Endothelial cell of umbilical vein (primary cell): ENCODE measurements around the gene LRP3. TPM values are rescaled to one million over a fixed set of nuclear protein-coding genes. Genes with fewer than 3 reads are reported as not detected.

ENCODE experiments used
- BruUV-seq: library from RNA; stranded (reverse); fragments of 400-500 nt; replicated peaks from 2 replicates; lab custom pipeline; 2021; lab: Mats Ljungman, UMichigan
- CTCF ChIA-PET: fragments of 300-600, 350-600 bp; sonication (Branson Sonifier 250); formaldehyde crosslinking; loops from one replicate; lab custom pipeline; 2021; ENCODE audit warnings: antibody characterized with exemption, inconsistent platforms; lab: Charles Lee
- POLR2A ChIA-PET: fragments of 300-600, 350-600 bp; sonication (Branson Sonifier 250); formaldehyde crosslinking; loops from one replicate; lab custom pipeline; 2021; ENCODE audit warnings: antibody characterized with exemption, inconsistent platforms; lab: Charles Lee
- DNase-seq: peaks from one replicate; pipeline ENCODE4 v3.0.0-alpha.2; 2011; ENCODE audit warnings: low read depth, low spot score
- FAIRE-seq: peaks from 2 replicates; lab custom pipeline; 2011; peaks lifted over from hg19 to GRCh38; lab: Jason Lieb, UNC
- H2AFZ ChIP-seq: 2 replicates; pipeline ENCODE4 v1.6.0; 2012; ENCODE audit warnings: low read depth, low read length, control low read depth, inconsistent platforms
- H3K27ac ChIP-seq: 2 replicates; pipeline ENCODE4 v1.5.1; 2011; ENCODE audit warnings: low read depth, mild to moderate bottlenecking, control low read depth, low read length, moderate library complexity; ENCODE audit not compliant: insufficient read depth
- H3K27me3 ChIP-seq, 2 experiments: 2 replicates each; pipeline versions ENCODE4 v1.6.0 to v1.6.1; 2011; ENCODE audit warnings: low read length in 2 of 2, mixed read lengths in 1 of 2; ENCODE audit not compliant: control insufficient read depth in 2 of 2, insufficient read depth in 2 of 2
- H3K36me3 ChIP-seq, 2 experiments: 2 replicates in 1 of 2; 3 replicates in 1 of 2; pipeline ENCODE4 v1.5.1; 2011; ENCODE audit warnings: low read length in 2 of 2, mild to moderate bottlenecking in 1 of 2, moderate library complexity in 1 of 2; ENCODE audit not compliant: control insufficient read depth in 2 of 2, insufficient read depth in 2 of 2; ENCODE audit errors: extremely low read depth in 1 of 2
- H3K4me1 ChIP-seq: 3 replicates; pipeline ENCODE4 v1.5.1; 2011; ENCODE audit warnings: mild to moderate bottlenecking, low read length; ENCODE audit not compliant: control insufficient read depth, insufficient read depth; ENCODE audit errors: extremely low read depth
- H3K4me2 ChIP-seq: 2 replicates; pipeline ENCODE4 v1.6.1; 2011; ENCODE audit warnings: low read length, control low read depth, mixed read lengths; ENCODE audit not compliant: insufficient read depth
- H3K4me3 ChIP-seq, 3 experiments: fragments of 200-600 bp in 1 of 3; sonication (generic), shearing (Covaris generic) in 1 of 3; replicated peaks in 1 of 3; 2 replicates each; pipeline ENCODE4 v1.5.1; 2011 to 2016; ENCODE audit warnings: control low read depth in 3 of 3, low read length in 3 of 3, mild to moderate bottlenecking in 2 of 3, inconsistent platforms in 1 of 3, low read depth in 1 of 3, moderate library complexity in 1 of 3; ENCODE audit not compliant: insufficient read depth in 1 of 3
- H3K79me2 ChIP-seq: 2 replicates; pipeline ENCODE4 v1.6.0; 2012; ENCODE audit warnings: low read length, inconsistent platforms; ENCODE audit not compliant: control insufficient read depth, insufficient read depth
- H3K9ac ChIP-seq: replicated peaks from 2 replicates; pipeline ENCODE3; 2011; ENCODE audit warnings: low read length, control low read depth; ENCODE audit not compliant: insufficient read depth; ENCODE audit errors: extremely low read depth
- H3K9me1 ChIP-seq: replicated peaks from 3 replicates; pipeline ENCODE4 v1.6.0; 2011; ENCODE audit warnings: mild to moderate bottlenecking, low read length; ENCODE audit not compliant: control insufficient read depth, insufficient read depth; ENCODE audit errors: extremely low read depth
- H3K9me3 ChIP-seq: replicated peaks from 2 replicates; pipeline ENCODE4 v1.5.1; 2012; ENCODE audit warnings: low read length, inconsistent platforms; ENCODE audit not compliant: control insufficient read depth, insufficient read depth
- H4K20me1 ChIP-seq: replicated peaks from 2 replicates; pipeline ENCODE3; 2011; ENCODE audit warnings: mild to moderate bottlenecking, low read length; ENCODE audit not compliant: control insufficient read depth, insufficient read depth; ENCODE audit errors: extremely low read depth
- CTCF ChIP-seq, 2 donors: IDR thresholded peaks; 1 replicate in 1 of 2; 2 replicates in 1 of 2; pipeline ENCODE4 v1.5.1; 2011; ENCODE audit warnings: low read length in 2 of 2, mild to moderate bottlenecking in 2 of 2, moderate library complexity in 2 of 2, control low read depth in 1 of 2, inconsistent platforms in 1 of 2, low read depth in 1 of 2; ENCODE audit not compliant: insufficient read depth in 1 of 2; ENCODE audit errors: extremely low read depth in 1 of 2
- EZH2 ChIP-seq: IDR thresholded peaks from 2 replicates; pipeline ENCODE4 v1.6.1; 2012; ENCODE audit warnings: borderline replicate concordance, low read depth, mild to moderate bottlenecking, moderate library complexity, low read length, inconsistent platforms; ENCODE audit not compliant: severe bottlenecking
- FOS ChIP-seq: IDR thresholded peaks from 2 replicates; pipeline ENCODE4 v1.6.1; 2011; ENCODE audit warnings: mild to moderate bottlenecking, low read length, moderate library complexity, borderline replicate concordance; ENCODE audit not compliant: insufficient read depth
- GATA2 ChIP-seq: IDR thresholded peaks from 2 replicates; pipeline ENCODE4 v1.7.0; 2011; ENCODE audit warnings: low read depth, mild to moderate bottlenecking, moderate library complexity, mixed read lengths, low read length; ENCODE audit not compliant: insufficient read length, insufficient read depth
- JUN ChIP-seq: IDR thresholded peaks from 2 replicates; pipeline ENCODE4 v1.6.1; 2011; ENCODE audit warnings: borderline replicate concordance, low read depth; ENCODE audit not compliant: insufficient read length, insufficient read depth
- MAX ChIP-seq: IDR thresholded peaks from 2 replicates; pipeline ENCODE4 v1.6.1; 2011; ENCODE audit not compliant: insufficient read depth, insufficient read length
- MYC ChIP-seq: IDR thresholded peaks from one replicate; pipeline ENCODE4 v1.6.1; 2011; ENCODE audit warnings: mild to moderate bottlenecking, low read depth, low read length
- POLR2A ChIP-seq: IDR thresholded peaks from 2 replicates; pipeline ENCODE4 v1.6.1; 2012; ENCODE audit warnings: low read depth, mild to moderate bottlenecking, control low read depth, low read length
- POLR2AphosphoS5 ChIP-seq: IDR thresholded peaks from 2 replicates; pipeline ENCODE4 v1.6.1; 2012; ENCODE audit warnings: low read depth, mild to moderate bottlenecking, control low read depth, low read length, moderate library complexity; ENCODE audit not compliant: insufficient read depth
- dilution Hi-C: fragments of 300-500 bp; cut with MboI; formaldehyde crosslinking; loops from one replicate; pipeline ENCODE4 v1.15.0; 2019; ENCODE audit warnings: low sequenced_read_pairs; ENCODE audit not compliant: extremely low pct_ligation_motif_present
- intact Hi-C: fragments of 100-400 bp; cut with micrococcal nuclease; formaldehyde crosslinking; loops from one replicate; pipeline ENCODE4 v1.10.0; 2022
- polyA plus RNA-seq, 4 experiments: library from polyadenylated mRNA; depleted of rRNA in 3 of 4; stranded (reverse) in 3 of 4; unstranded in 1 of 4; fragments of >200 nt; gene quantifications; 2 replicates each; pipeline versions ENCODE4 v1.2.1 to v1.2.3, GENCODE V29; 2011 to 2012; ENCODE audit warnings: missing spikeins in 1 of 4
- total RNA-seq: library from RNA; stranded (reverse); gene quantifications from 2 replicates; pipeline ENCODE4 v1.2.3, GENCODE V29; 2021

The LRP3 gene
- total and polyA plus RNA-seq, 2 donors (not counting 3 experiments of a cell fraction or from before 2014, with no cell fraction given): 14.3 to 19.4 TPM

GRCh38 chr19:33161201-33161600, 32.9 kb upstream of the LRP3 start:
- Histone ChIP-seq H3K36me3 (no peaks in the 10 kb centered on the region), H3K9me3 (no peaks in the 10 kb centered on the region), H3K9me1 (no peaks in the 10 kb centered on the region), H3K4me2 (no peak overlapping the region), H3K27me3 (no peaks in the 10 kb centered on the region), H3K27ac (no peak overlapping the region), H3K9ac (no peak overlapping the region), H4K20me1 (no peaks in the 10 kb centered on the region), H3K79me2 (no peaks in the 10 kb centered on the region), H3K4me3 (no peak overlapping the region), H3K4me1 (no peaks in the 10 kb centered on the region), H2AFZ (no peak overlapping the region)
- POLR2A ChIA-PET: no interaction called here
- BruUV-seq: no TSS peak
- no peak for DNase-seq
- intact Hi-C loops (no loop called here), dilution Hi-C loops (no loop called here)
- TF ChIP-seq MYC: no peak
- TF ChIP-seq POLR2A: no peak
- TF ChIP-seq FOS: no peak
- TF ChIP-seq MAX: no peak
- TF ChIP-seq POLR2AphosphoS5: no peak
- no peak for TF ChIP-seq JUN
- no peak for TF ChIP-seq GATA2
- TF ChIP-seq EZH2: no peak
- no peak for TF ChIP-seq CTCF (IDR thresholded peaks at IDR 0.05; ENCODE audit: extremely low read depth in 1 of 2, insufficient read depth in 1 of 2, low read depth in 1 of 2, low read length in 2 of 2)
- CTCF ChIA-PET: interaction anchor here (1.3 to 4.9 kb wide), 2 partner anchors 15 to 23 kb away, joined by 9 to 39 read pairs; no protein-coding TSS in a partner anchor
- FAIRE-seq: no peak
